GM23338 (cell line): ENCODE data around the gene SHISA6. TPM values are rescaled to one million over a fixed set of nuclear protein-coding genes. Genes with fewer than 3 reads are reported as not detected.

Experiments used
- ATAC-seq: fragments of 200-7000 bp; cut with Tn5 transposase; 3 replicates; pipeline ENCODE4 v1.9.1; 2020
- DNase-seq: peaks from one replicate; pipeline ENCODE4 v3.0.0-alpha.2; 2015; ENCODE audit warnings: low spot score
- H2AFZ ChIP-seq: fragments of 200-600 bp; sonication (generic); 2 replicates; pipeline ENCODE4 v1.8.0; 2016; ENCODE audit warnings: antibody characterized with exemption, mild to moderate bottlenecking, moderate library complexity
- H3F3A ChIP-seq: fragments of 200-600 bp; sonication (generic); replicated peaks from 2 replicates; pipeline ENCODE4 v1.8.0; 2017; ENCODE audit warnings: antibody characterized with exemption, mixed run types, low read depth
- H3K27ac ChIP-seq: fragments of 200-600 bp; sonication (generic); 2 replicates; pipeline ENCODE4 v1.6.1; 2016; ENCODE audit warnings: low read depth
- H3K27me3 ChIP-seq: fragments of 200-600 bp; sonication (generic); 2 replicates; pipeline ENCODE4 v1.8.0; 2016; ENCODE audit warnings: mild to moderate bottlenecking, mixed run types, moderate library complexity; ENCODE audit not compliant: insufficient read depth
- H3K36me3 ChIP-seq: fragments of 200-600 bp; sonication (generic); 2 replicates; pipeline ENCODE4 v1.8.0; 2016; ENCODE audit warnings: mild to moderate bottlenecking; ENCODE audit not compliant: insufficient read depth
- H3K4me1 ChIP-seq: fragments of 200-600 bp; sonication (generic); 2 replicates; pipeline ENCODE4 v1.8.0; 2016; ENCODE audit warnings: mild to moderate bottlenecking, moderate library complexity; ENCODE audit not compliant: insufficient read depth
- H3K4me2 ChIP-seq: fragments of 200-600 bp; sonication (generic); 2 replicates; pipeline ENCODE4 v1.7.1; 2017; ENCODE audit warnings: mixed run types
- H3K4me3 ChIP-seq: fragments of 200-600 bp; sonication (generic); 2 replicates; pipeline ENCODE4 v1.6.1; 2016; ENCODE audit warnings: mixed run types
- H3K79me2 ChIP-seq: fragments of 200-600 bp; sonication (generic); replicated peaks from 2 replicates; pipeline ENCODE4 v1.8.0; 2017; ENCODE audit warnings: mild to moderate bottlenecking; ENCODE audit not compliant: insufficient read depth
- H3K9me2 ChIP-seq: fragments of 200-600 bp; sonication (generic); 2 replicates; pipeline ENCODE4 v1.8.0; 2017; ENCODE audit not compliant: insufficient read depth
- H4K20me1 ChIP-seq: fragments of 200-600 bp; sonication (generic); replicated peaks from 2 replicates; pipeline ENCODE4 v1.8.0; 2017; ENCODE audit warnings: mild to moderate bottlenecking; ENCODE audit not compliant: insufficient read depth
- H3K27ac Mint-ChIP-seq: 2 replicates; pipeline ENCODE4 v1.8.0; 2020; ENCODE audit warnings: inconsistent platforms, mild to moderate bottlenecking, moderate library complexity, mixed read lengths
- H3K27me3 Mint-ChIP-seq: 3 replicates; pipeline ENCODE4 v1.8.0; 2022; ENCODE audit warnings: low read depth, mild to moderate bottlenecking, moderate library complexity, mixed read lengths, inconsistent platforms; ENCODE audit not compliant: insufficient read depth, poor library complexity
- H3K36me3 Mint-ChIP-seq: 3 replicates; pipeline ENCODE4 v1.8.0; 2021; ENCODE audit warnings: low read depth, mild to moderate bottlenecking, inconsistent platforms, moderate library complexity, mixed read lengths
- H3K4me1 Mint-ChIP-seq: 3 replicates; pipeline ENCODE4 v1.8.0; 2020; ENCODE audit warnings: mild to moderate bottlenecking, inconsistent platforms, mixed read lengths
- H3K4me3 Mint-ChIP-seq: 3 replicates; pipeline ENCODE4 v1.8.0; 2021; ENCODE audit warnings: moderate library complexity, mild to moderate bottlenecking, inconsistent platforms, mixed read lengths
- H3K9me3 Mint-ChIP-seq: 3 replicates; pipeline ENCODE4 v1.8.0; 2020; ENCODE audit warnings: moderate library complexity, mild to moderate bottlenecking, inconsistent platforms, mixed read lengths
- EZH2phosphoT487 ChIP-seq: fragments of 200-600 bp; sonication (generic); IDR thresholded peaks from one replicate; pipeline ENCODE4 v1.8.1; 2018; ENCODE audit warnings: antibody characterized with exemption; ENCODE audit not compliant: unreplicated experiment
- JUNB ChIP-seq: IDR thresholded peaks from one replicate; pipeline ENCODE4 v1.6.1; 2016; ENCODE audit warnings: antibody characterized with exemption; ENCODE audit not compliant: unreplicated experiment
- polyA plus RNA-seq: library from polyadenylated mRNA; unstranded; fragments of >200 nt; fragmentation: Nextera tagmentation; extraction: Ambion mirVana; gene quantifications from 2 replicates; pipeline ENCODE4 v1.2.1, GENCODE V29; 2016
- total RNA-seq: library from RNA; depleted of rRNA; stranded (reverse); fragments of >200 nt; shearing (Covaris generic); gene quantifications from 2 replicates; pipeline ENCODE4 v1.2.3, GENCODE V29; 2014
- TF ChIP-seq, protein P1 (sequence below): fragments of 250-450 bp; sonication (Bioruptor Pico); IDR thresholded peaks from 2 replicates; pipeline ENCODE4 v1.5.0; 2020; ENCODE audit warnings: mild to moderate bottlenecking, moderate library complexity
- TF ChIP-seq, protein P2 (sequence below): IDR thresholded peaks from 2 replicates; pipeline ENCODE4 v1.6.1; 2016; ENCODE audit warnings: antibody characterized with exemption

SHISA6 gene
- total and polyA plus RNA-seq, 2 experiments from 2014 or later = 0.52 TPM; not detected in 1

DNA sequence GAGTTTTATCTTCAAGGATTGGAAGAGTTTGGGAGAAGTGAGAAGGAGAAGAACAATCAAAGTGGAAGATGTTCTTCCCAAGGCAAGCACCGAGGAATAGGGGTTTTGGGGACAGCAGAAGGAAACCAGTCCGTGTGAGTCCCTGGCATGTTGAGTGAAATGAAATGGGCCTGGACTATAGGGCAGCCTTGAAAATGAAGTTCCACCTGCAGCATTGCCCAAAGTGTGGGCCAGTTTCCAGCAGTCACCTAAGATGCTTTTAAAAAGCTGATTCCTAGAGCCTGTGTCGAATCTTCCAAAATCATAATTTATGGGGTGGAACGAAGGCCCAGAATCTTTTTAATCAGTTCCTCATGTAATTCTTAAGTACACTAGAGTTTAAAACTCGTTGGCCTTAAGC, 297.4 kb downstream of the SHISA6 start:
- peaks cover 99% of the 10 kb centered on the region for H3K9me3 Mint-ChIP-seq
- Histone ChIP-seq H3K79me2 (no peaks in the 10 kb centered on the region), H3K9me2 (no peaks in the 10 kb centered on the region), H2AFZ (no peak overlapping the region), H4K20me1 (no peaks in the 10 kb centered on the region), H3K27me3 (no peaks in the 10 kb centered on the region), H3K4me3 (no peak overlapping the region), H3F3A (no peaks in the 10 kb centered on the region), H3K27ac (no peak overlapping the region), H3K4me1 (no peaks in the 10 kb centered on the region), H3K36me3 (peaks cover 8% of the 10 kb centered on the region), H3K4me2 (no peak overlapping the region)
- no peak for TF ChIP-seq JUNB
- TF ChIP-seq, protein P1, sequence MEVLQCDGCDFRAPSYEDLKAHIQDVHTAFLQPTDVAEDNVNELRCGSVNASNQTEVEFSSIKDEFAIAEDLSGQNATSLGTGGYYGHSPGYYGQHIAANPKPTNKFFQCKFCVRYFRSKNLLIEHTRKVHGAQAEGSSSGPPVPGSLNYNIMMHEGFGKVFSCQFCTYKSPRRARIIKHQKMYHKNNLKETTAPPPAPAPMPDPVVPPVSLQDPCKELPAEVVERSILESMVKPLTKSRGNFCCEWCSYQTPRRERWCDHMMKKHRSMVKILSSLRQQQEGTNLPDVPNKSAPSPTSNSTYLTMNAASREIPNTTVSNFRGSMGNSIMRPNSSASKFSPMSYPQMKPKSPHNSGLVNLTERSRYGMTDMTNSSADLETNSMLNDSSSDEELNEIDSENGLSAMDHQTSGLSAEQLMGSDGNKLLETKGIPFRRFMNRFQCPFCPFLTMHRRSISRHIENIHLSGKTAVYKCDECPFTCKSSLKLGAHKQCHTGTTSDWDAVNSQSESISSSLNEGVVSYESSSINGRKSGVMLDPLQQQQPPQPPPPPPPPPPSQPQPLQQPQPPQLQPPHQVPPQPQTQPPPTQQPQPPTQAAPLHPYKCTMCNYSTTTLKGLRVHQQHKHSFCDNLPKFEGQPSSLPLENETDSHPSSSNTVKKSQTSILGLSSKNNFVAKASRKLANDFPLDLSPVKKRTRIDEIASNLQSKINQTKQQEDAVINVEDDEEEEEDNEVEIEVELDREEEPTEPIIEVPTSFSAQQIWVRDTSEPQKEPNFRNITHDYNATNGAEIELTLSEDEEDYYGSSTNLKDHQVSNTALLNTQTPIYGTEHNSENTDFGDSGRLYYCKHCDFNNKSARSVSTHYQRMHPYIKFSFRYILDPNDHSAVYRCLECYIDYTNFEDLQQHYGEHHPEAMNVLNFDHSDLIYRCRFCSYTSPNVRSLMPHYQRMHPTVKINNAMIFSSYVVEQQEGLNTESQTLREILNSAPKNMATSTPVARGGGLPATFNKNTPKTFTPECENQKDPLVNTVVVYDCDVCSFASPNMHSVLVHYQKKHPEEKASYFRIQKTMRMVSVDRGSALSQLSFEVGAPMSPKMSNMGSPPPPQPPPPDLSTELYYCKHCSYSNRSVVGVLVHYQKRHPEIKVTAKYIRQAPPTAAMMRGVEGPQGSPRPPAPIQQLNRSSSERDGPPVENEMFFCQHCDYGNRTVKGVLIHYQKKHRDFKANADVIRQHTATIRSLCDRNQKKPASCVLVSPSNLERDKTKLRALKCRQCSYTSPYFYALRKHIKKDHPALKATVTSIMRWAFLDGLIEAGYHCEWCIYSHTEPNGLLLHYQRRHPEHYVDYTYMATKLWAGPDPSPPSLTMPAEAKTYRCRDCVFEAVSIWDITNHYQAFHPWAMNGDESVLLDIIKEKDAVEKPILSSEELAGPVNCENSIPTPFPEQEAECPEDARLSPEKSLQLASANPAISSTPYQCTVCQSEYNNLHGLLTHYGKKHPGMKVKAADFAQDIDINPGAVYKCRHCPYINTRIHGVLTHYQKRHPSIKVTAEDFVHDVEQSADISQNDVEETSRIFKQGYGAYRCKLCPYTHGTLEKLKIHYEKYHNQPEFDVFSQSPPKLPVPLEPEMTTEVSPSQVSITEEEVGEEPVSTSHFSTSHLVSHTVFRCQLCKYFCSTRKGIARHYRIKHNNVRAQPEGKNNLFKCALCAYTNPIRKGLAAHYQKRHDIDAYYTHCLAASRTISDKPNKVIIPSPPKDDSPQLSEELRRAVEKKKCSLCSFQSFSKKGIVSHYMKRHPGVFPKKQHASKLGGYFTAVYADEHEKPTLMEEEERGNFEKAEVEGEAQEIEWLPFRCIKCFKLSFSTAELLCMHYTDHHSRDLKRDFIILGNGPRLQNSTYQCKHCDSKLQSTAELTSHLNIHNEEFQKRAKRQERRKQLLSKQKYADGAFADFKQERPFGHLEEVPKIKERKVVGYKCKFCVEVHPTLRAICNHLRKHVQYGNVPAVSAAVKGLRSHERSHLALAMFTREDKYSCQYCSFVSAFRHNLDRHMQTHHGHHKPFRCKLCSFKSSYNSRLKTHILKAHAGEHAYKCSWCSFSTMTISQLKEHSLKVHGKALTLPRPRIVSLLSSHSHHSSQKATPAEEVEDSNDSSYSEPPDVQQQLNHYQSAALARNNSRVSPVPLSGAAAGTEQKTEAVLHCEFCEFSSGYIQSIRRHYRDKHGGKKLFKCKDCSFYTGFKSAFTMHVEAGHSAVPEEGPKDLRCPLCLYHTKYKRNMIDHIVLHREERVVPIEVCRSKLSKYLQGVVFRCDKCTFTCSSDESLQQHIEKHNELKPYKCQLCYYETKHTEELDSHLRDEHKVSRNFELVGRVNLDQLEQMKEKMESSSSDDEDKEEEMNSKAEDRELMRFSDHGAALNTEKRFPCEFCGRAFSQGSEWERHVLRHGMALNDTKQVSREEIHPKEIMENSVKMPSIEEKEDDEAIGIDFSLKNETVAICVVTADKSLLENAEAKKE (CRISPR knock-in tag) = no peak
- no peak for TF ChIP-seq EZH2phosphoT487
- no peak overlapping the region for H3K27ac Mint-ChIP-seq
- H3K4me3 Mint-ChIP-seq = no peak overlapping the region
- peaks cover 4% of the 10 kb centered on the region for H3K27me3 Mint-ChIP-seq
- ATAC-seq = no peak
- peaks cover 46% of the 10 kb centered on the region for H3K36me3 Mint-ChIP-seq
- H3K4me1 Mint-ChIP-seq = no peaks in the 10 kb centered on the region
- DNase-seq = no peak

DNA sequence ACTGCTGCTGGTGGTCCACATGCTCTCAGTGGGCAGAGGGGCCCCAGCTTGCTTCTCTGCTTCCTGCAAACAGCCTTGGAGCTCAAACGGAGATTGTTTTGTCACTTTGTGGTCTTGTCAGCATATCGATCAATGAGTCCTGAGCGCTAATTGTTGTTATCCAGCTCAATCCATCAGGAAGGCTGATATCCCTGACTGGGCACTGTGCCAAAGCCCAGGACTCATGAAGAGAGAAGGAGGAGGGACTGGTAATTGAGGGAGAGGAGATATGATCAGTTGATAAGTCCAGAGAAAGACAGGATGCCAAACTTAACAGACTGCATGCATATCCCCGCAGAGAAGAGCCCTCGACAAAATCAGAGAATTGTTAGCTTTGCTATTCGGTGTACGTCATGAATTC, 298.6 kb downstream of the SHISA6 start:
- DNase-seq = no peak
- Histone ChIP-seq H3K9me2 (no peaks in the 10 kb centered on the region), H3K4me1 (no peaks in the 10 kb centered on the region), H3K4me2 (no peak overlapping the region), H3K4me3 (no peak overlapping the region), H3K27ac (no peak overlapping the region), H3K36me3 (peaks cover 8% of the 10 kb centered on the region), H3F3A (no peaks in the 10 kb centered on the region), H2AFZ (no peak overlapping the region), H3K79me2 (no peaks in the 10 kb centered on the region), H4K20me1 (no peaks in the 10 kb centered on the region), H3K27me3 (no peaks in the 10 kb centered on the region)
- Mint-ChIP-seq H3K4me1 (no peaks in the 10 kb centered on the region), H3K27me3 (peaks cover 4% of the 10 kb centered on the region), H3K9me3 (peaks cover 99% of the 10 kb centered on the region), H3K27ac (no peak overlapping the region), H3K36me3 (peaks cover 41% of the 10 kb centered on the region), H3K4me3 (no peak overlapping the region)
- TF ChIP-seq, protein P2, sequence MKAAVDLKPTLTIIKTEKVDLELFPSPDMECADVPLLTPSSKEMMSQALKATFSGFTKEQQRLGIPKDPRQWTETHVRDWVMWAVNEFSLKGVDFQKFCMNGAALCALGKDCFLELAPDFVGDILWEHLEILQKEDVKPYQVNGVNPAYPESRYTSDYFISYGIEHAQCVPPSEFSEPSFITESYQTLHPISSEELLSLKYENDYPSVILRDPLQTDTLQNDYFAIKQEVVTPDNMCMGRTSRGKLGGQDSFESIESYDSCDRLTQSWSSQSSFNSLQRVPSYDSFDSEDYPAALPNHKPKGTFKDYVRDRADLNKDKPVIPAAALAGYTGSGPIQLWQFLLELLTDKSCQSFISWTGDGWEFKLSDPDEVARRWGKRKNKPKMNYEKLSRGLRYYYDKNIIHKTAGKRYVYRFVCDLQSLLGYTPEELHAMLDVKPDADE = no peak
- no peak for ATAC-seq
